ENCODE results near the gene TXNL4A. TPM values are rescaled to one million over a fixed set of nuclear protein-coding genes. Genes with fewer than 3 reads are reported as not detected.

Gene TXNL4A
- total and polyA plus RNA-seq, 7 donors, result 81.5 to 217 (median 112) TPM

GRCh38 chr18:80010551-80010906 lies 22.2 kb upstream of the TXNL4A start:
- WGBS, 3 donors, result 66 to 88% (median 76%) methylated on average over 5 of the region's 5 CpGs
- no peak for TF ChIP-seq CTCF (IDR thresholded peaks at IDR 0.05)
- peak; percentile 13 to 41 (median 20) for ATAC-seq

GRCh38 chr18:80009661-80010550 lies 21.5 kb upstream of the TXNL4A start:
- DNase-seq, result peak; percentile 76 to 79
- no peaks in the 10 kb centered on the region for H3K36me3 ChIP-seq (ENCODE audit: insufficient read depth in 1 of 2, low read depth in 1 of 2)
- H3K27me3 ChIP-seq (ENCODE audit: insufficient read depth in 3 of 3, low read length in 2 of 3), result no peaks in the 10 kb centered on the region
- intact Hi-C loops (cut with DNase I), result no loop called here
- ATAC-seq, result peak; percentile 97 to 99 (median 98)
- no peak overlapping the region for H3K4me3 ChIP-seq
- peaks cover 42% of the 10 kb centered on the region for H3K9me3 ChIP-seq
- TF ChIP-seq CTCF (IDR thresholded peaks at IDR 0.05), result no peak
- no peaks in the 10 kb centered on the region for H3K4me1 ChIP-seq
- 65 to 77% (median 74%) methylated on average over 16 of the region's 16 CpGs for WGBS, 3 donors
- H3K27ac ChIP-seq, result no peak overlapping the region

More at GRCh38 chr18:80010551-80010906, 22.2 kb upstream of the TXNL4A start:
- Histone ChIP-seq H3K27me3 (ENCODE audit: insufficient read depth in 3 of 3, low read length in 2 of 3) (no peaks in the 10 kb centered on the region), H3K9me3 (peaks cover 46% of the 10 kb centered on the region), H3K4me3 (no peak overlapping the region), H3K36me3 (ENCODE audit: insufficient read depth in 1 of 2, low read depth in 1 of 2) (no peaks in the 10 kb centered on the region), H3K4me1 (no peaks in the 10 kb centered on the region), H3K27ac (no peak overlapping the region)
- DNase-seq, result no peak
- intact Hi-C loops (cut with DNase I), result no loop called here

GRCh38 chr18:80006724-80007123 lies 18.4 kb upstream of the TXNL4A start:
- WGBS, 3 donors, result 71 to 88% (median 82%) methylated on average over 7 of the region's 7 CpGs
- TF ChIP-seq CTCF (IDR thresholded peaks at IDR 0.05), result no peak

GRCh38 chr18:80004600-80005342 lies 16.4 kb upstream of the TXNL4A start:
- 81 to 85% (median 83%) methylated on average over 12 of the region's 12 CpGs for WGBS, 3 donors
- TF ChIP-seq CTCF (IDR thresholded peaks at IDR 0.05), result no peak
- no peaks in the 10 kb centered on the region for H3K27me3 ChIP-seq (ENCODE audit: insufficient read depth in 3 of 3, low read length in 2 of 3)
- H3K4me3 ChIP-seq, result no peak overlapping the region
- intact Hi-C loops (cut with DNase I), result no loop called here
- ATAC-seq, result no peak
- no peaks in the 10 kb centered on the region for H3K36me3 ChIP-seq (ENCODE audit: insufficient read depth in 1 of 2, low read depth in 1 of 2)
- no peak overlapping the region for H3K27ac ChIP-seq
- no peak for DNase-seq
- H3K4me1 ChIP-seq, result no peaks in the 10 kb centered on the region
- peaks cover 4% of the 10 kb centered on the region for H3K9me3 ChIP-seq

More at GRCh38 chr18:80006724-80007123, 18.4 kb upstream of the TXNL4A start:
- intact Hi-C loops (cut with DNase I), result no loop called here
- Histone ChIP-seq H3K9me3 (peaks cover 13% of the 10 kb centered on the region), H3K27me3 (ENCODE audit: insufficient read depth in 3 of 3, low read length in 2 of 3) (no peaks in the 10 kb centered on the region), H3K4me3 (no peak overlapping the region), H3K27ac (no peak overlapping the region), H3K36me3 (ENCODE audit: insufficient read depth in 1 of 2, low read depth in 1 of 2) (no peaks in the 10 kb centered on the region), H3K4me1 (no peaks in the 10 kb centered on the region)
- no peak for ATAC-seq
- DNase-seq, result no peak

Measured in psoas muscle (tissue), 8 donors.